Muscle of arm (tissue), 12 donors: Measurements from ENCODE around the gene RALBP1. TPM values are rescaled to one million over a fixed set of nuclear protein-coding genes. Genes with fewer than 3 reads are reported as not detected.
A peak's percentile ranks its signal among the peaks of the same experiment; 100 is the strongest.

Experiments used
- DNase-seq: peaks from one replicate; pipeline ENCODE4 v3.0.0-alpha.2; 2013
- polyA plus RNA-seq, 12 donors: library from polyadenylated mRNA; unstranded; fragments of 120-200 nt; gene quantifications; one replicate each; pipeline ENCODE4 v1.2.1, GENCODE V29; 2013; ENCODE audit not compliant: insufficient read length in 12 of 12

RALBP1 gene
- polyA plus RNA-seq, 12 donors: 39.7 to 94.5 (median 44.2) TPM; not detected in 1

DNA sequence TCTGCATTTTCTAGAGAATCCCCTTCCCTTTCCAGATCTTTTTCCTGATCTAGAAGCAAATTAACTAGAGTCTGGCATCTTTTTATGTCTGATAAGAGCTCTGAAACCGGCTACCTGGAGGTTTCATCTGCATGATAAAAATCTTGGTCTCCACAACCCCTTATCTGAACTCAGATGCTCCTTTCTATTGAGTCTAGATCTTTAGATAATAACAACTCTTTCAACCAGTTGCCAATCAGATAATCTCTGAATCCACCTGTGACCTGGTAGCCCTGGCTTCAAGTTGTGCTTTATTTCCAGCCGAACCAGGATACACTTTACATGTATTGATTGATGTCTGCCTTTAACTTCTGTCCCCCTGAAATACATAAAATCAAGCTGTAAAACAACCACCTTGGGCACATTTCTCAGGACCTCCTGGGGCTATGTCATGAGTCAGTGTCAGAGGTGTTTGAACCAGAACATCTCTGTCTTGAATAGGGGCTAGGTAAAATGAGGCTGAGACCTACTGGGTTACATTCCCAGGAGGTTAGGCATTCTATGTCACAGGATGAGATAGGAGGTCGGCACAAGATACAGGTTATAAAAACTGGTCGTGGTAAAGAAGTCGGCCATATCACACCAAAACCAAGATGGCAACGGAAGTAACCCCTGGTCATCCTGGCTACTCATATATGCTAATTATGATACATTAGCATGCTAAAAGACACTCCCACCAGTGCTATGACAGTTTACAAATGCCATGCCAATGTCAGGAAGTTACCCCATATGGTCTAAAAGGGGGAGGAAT is 20.8 kb downstream of the RALBP1 start:
- DNase-seq: no peak

DNA sequence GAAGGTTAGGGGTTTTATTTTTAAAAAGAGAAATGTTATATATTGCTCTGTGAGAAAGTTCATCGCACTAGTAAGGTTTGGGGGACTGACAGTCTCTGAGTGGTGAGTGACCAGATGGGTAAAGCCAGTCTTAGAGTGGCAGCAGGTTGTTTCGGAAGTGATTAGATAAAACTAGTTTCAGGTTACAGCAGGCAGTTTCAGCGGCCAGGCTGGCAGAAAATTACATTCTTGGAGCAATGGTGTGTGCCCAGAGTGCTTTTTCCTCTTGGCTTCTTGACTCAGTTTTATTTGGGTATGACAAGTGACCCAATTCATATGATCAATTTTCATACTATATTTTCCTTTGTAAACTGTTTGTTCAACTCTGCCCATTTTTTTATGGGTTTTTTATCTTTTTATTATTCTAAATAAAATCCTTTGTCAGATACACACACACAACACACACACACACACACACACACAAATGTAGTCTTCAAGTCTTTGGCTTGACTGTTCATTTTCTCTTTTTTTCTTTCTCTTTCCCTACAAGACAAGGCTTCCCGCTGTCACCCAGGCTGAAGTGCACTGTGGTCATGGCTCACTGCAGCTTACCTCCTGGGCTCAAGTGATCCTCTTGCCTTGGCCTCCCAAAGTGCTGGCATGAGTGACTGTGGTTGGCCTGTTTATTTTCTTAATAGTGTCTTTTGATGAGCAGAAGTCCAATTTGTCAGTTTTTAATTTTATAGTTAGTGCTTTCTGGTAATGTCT is 30.9 kb downstream of the RALBP1 start:
- no peak for DNase-seq

DNA sequence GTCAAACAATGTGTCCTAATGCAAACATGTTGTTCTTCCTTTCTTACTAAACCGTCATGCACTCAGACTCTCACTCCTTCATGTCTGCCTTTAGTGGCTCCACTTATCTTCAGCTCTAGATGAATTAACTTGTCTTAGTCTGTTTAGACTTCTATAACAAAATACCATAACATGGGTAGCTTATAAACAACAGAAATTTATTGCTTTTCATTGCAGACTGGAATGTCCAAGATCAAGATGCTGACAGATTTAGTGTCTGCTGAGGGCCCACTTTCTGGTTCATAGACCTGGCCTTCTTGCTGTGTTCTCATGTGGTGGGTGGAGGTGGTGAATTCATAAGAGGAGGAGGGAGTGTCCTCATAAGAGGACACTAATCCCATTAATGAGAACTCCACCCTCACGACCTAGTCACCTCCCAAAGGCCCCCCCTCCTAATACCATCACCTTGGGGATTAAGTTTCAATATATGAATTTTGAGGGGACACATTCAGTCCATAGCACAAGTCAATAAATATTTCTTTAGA is 32.3 kb downstream of the RALBP1 start:
- no peak for DNase-seq

DNA sequence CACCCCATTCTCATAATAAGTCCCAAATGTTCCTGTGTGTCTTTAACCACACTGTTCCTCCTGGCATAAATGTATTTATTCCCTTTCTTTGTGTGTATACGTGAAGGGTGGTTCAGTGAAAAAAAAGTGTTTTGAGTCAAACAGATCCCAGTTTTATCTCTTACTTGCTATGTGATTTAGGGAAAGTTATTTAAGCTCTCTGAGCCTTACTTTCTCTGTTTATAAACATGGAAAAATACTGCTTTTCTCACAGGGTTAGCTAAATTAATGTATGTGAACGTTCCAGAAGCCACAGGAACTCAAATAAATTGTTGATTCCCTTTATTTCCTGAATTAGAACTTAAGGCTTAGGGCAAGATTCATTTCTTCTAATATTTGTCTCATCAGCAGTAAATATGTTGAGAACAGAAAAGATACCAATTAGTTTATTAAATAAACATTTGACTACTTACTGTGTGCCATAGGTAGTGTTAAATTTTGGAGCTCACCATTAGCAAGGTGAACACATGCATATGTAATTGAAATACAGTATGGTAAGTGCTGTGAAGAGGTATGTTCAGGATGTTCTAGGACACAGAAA is 33.2 kb downstream of the RALBP1 start:
- DNase-seq: no peak

DNA sequence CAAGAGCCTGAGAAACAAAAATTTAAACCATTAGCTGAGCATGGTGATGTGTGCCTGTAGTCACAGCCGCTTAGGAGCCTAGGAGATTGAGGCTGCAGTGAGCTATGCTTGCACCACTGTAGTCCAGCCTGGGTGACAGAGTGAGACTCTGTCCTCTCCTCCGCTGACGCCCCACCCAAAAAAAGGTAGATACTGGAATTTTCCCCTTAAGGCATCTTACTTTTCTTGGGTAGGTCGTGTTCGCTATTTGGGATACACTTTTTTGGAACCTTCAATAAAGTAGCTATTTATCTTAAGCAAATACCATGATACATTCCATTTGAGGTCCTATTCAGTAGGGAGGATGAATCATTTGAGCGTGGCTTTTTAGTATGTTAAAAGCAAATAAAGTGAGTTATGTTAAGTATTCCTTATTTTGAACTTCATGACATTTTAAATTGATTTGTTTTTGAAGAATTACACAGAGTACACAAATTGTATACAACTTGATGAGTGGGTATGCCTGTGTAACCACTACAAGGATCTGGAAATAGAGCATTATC is 38.7 kb downstream of the RALBP1 start:
- no peak for DNase-seq

DNA sequence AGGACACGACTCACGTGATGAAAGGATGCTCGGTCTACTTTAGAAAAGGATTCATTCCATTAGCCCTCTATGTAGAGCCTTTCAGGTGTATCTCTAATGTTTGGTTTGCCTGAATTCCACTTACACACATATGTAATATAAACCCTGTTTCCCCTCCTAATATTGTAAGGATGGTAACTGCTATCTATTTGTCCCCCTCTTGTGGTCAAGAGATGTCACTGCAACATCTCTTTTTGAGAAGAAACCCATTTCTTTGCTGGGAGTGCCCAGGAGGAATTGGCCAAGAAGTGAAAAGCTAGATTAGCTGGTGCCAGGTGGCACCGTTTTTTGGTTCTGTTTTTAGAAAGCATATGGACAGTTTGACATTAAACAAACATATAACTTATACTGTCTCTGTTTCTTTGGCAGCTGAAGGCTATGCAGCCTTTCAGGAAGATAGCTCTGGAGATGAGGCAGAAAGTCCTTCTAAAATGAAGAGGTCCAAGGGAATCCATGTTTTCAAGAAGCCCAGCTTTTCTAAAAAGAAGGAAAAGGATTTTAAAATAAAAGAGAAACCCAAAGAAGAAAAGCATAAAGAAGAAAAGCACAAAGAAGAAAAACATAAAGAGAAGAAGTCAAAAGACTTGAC is 41.2 kb downstream of the RALBP1 start:
- peak; percentile 34 for DNase-seq

DNA sequence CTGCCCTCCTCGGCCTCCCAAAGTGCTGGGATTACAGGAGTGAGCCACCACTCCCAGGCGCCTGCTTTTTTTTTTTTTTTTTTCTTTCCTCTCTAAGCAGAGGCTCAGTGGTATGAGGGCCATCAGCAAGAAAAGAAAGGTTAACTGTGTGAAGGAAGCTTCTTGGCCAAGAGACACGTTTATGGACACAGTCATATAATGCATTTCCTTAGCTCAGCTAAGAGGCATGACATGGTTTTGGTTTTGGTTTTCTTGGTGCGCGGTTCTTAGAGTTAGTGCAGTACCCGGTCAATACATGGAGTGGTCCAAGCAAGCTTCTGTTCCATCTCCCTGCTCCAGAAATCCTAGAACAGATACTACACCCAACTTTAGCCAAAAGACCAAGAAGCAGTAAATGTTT is 42.6 kb downstream of the RALBP1 start:
- no peak for DNase-seq

DNA sequence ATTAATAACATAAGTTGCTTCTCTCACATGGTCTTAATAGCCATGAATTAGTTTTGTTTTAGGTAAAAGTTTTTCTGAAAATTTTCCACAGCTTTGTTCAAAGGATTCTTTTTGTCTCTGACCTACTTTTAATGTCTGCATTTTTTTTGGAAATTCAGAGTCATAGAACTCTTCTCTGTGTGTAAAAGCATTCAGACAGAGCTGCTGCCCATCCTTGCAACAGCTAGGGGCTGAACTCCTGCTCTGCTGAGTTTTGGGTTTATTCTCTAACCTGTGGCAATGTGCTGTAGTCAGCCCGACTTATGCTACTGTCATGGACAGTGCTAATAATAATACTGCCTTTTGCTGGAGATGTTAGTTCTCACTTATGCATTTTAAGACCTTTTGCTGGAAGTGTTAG is 44.1 kb downstream of the RALBP1 start:
- peak; percentile 31 for DNase-seq

DNA sequence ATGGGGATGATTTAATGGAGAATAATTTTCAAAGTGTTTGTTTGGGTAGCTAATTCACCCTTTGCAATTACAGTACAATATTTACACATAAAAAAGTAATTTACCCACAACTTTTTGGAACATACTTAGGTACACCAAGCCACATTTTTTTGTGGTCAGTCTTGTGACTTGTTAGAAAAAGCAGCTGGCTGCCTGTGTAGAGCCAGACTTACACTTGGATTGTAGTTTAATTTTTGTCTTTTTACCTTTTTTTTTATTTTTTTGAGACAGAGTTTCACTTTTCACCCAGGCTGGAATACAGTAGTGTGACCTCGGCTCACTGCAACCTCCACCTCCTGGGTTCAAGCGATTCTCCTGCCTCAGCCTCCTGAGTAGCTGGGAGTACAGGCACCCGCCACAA is 45.4 kb downstream of the RALBP1 start:
- no peak for DNase-seq

DNA sequence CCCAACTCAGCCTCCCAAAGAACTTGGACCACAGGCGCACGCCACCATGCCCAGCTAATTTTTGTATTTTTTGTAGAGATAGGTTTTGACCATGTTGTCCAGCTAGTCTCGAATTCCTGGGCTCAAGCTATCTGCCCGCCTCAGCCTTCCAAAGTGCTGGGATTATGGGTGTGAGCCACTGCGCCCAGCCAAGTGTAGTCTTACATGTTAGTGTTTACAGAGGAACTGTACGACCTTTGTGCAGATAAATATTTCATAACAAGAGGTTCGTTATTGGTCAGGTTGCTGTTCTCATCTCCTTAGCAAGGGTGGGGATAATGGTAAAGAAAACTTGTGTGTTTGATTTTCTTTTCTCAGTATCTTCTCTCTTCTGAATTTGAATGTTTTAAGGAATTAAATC is 46.5 kb downstream of the RALBP1 start:
- no peak for DNase-seq

DNA sequence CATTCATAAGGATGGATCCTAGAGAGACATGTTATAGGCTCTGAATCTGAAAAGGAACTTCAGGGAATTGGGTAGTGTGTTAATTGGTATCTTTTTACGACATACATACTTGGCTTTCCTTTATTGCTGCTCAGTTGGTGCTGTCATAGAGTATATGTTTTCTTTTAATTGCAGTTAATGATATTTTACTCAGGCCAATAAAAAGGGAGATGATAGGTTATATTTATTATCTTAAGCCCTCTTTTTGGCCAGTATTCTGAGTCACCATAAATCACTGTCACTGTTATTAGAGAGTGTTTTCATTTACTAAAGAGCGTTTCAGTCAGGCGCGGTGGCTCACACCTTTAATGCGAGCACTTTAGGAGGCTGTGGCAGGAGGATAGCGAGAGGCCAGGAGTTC is 47.6 kb downstream of the RALBP1 start:
- DNase-seq: no peak

DNA sequence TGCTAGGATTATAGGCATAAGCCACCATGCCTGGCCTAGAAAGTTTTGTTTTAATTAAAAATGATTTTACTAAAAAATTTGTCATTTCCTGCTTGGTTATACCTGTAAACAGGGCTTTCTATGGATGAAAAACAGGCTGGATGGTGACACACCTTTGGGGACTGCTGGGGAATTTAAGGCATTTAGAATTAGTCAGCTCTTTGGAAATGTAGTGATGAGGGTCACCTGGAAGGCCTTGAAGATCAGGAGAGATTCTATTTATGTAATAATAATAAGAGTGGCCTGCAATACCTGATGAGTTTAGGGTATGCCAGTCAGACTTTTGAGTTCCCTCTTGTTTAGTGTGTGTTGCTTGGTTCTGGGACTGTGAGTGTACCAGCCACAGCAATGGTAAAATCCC is 51.1 kb downstream of the RALBP1 start:
- DNase-seq: no peak

DNA sequence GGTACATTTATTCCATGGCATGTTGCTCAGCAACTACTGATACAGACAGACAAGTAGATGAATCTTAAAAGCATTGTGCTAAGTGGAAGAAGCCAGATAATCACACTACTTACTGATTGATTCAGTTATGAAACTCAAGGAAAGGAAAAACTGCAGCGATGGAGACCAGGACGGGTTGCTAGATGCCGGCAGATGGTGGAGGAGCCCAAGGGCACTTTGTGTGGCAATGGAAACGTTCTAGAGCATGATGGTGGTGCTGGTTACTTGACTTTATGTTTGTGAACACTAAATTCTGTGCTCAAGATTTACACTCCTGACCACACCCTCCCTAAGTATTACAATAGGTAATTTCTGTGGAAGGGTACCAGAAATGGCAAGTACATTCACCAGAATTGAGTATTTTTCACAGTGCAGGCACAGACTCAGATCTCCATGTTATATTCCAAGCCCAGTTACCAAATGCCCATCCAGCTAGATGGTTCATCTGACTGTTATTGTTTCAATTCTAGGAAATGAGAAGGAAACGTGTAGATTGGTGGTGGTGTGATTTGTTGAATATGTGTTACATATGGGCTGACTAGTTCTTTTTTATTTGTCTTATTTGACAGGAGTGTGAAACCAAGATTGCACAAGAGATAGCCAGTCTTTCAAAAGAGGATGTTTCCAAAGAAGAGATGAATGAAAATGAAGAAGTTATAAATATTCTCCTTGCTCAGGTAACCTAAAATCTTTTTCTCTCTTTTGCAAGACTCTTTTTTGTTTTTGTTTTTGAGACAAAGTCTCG is 55.1 kb downstream of the RALBP1 start:
- no peak for DNase-seq

DNA sequence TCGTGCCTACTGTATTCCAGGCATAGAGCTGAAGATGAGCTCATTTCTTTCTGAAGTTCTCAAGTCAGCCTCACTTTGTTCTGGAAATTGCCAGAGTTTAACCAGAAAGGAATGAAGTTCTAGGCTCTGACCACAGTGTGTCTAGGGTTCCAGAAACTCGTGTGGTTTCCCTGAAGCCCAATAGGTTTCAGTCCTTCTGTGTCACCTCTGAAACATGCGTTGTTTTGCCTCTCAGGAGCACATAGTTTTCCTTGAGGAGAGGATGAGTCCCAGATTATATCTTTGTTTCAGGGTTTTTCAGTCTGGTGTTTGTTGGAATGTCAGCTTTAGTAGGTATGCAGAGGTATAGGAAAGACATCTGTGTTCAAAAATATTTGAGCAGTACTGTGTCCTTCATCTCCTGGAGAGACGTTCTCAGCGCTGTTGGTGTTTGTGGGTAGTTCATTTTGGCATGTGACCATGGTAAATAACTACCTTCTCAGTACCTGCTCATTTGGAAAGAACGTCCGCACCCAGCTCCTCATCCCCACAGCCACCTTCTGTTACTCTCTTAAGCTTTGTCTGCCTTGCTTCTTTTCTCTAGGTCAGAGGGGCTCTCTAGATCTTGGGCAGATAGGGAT is 56.6 kb downstream of the RALBP1 start:
- DNase-seq: no peak

DNA sequence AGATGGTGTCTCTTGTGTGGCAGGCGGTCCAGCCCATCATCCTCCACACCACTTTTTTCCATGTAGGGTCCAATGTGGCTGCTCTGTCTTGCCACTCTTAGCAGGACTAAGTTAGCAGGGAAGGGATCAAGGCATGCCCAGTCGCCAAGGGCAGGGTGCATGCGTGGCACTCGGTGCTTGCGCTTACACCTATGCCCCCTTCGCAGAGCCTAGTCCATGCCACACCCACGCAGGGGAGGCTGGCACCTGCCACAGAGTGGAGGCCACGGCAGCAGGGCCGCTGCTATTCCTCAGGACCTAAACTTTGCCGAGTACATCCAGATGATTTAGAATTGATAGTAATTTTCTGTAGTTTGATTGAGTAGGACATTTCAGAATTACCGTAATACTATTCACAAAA is 59.5 kb downstream of the RALBP1 start:
- DNase-seq: no peak

DNA sequence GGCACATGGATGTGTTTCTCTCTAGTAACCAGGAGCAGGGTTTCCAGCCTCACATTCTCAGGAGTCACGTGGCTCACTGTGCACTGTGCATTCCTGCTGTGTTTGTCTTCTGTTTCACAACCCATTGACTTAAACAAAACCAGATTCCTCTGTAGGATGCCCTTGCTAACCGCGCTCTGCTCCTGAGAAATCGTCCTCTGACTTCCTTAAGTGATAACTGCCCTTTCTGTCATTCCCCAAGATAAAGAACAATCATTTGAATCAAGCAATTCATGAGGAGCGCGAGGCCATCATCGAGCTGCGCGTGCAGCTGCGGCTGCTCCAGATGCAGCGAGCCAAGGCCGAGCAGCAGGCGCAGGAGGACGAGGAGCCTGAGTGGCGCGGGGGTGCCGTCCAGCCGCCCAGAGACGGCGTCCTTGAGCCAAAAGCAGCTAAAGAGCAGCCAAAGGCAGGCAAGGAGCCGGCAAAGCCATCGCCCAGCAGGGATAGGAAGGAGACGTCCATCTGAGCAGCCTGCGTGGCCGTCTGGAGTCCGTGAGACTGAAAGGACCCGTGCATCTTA is 60.2 kb downstream of the RALBP1 start:
- DNase-seq: peak; percentile 77

DNA sequence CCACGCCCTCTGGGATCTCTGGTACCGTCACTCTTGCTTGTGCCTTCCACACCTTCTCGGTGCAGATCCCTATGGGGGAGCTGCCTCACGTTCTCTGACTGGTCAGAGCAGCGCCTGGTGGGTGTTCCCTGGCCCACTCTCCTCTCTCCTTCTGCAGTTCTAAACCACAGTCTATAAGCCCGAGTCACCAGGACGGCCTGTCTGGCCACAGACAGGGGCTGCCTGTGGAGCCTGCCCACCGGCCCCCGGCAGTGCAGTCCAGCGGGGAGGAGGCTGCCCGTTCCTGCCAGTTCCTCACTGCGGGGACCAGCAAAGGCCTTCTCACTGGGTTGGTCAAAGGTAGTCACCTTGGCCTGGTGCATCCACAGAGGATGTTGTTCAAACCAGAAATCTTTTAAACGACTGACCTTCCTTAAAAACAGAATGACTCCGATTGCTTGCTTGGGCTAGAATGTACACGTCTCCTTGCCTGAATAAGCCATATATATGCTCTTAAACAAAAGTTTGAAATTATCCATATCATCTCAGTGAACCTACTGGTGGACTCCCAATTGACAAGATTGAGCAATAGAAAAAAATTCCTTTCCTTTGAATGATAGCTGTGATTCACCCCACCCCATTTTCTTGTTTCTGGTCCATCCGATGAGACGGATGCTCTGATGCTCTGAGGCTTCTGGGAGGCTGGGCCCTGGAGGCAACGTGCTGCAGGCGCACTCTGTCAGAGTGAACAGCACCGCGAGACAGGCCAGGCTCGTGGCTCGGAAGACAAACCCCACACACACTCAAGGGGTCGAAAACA is 61.2 kb downstream of the RALBP1 start:
- no peak for DNase-seq

DNA sequence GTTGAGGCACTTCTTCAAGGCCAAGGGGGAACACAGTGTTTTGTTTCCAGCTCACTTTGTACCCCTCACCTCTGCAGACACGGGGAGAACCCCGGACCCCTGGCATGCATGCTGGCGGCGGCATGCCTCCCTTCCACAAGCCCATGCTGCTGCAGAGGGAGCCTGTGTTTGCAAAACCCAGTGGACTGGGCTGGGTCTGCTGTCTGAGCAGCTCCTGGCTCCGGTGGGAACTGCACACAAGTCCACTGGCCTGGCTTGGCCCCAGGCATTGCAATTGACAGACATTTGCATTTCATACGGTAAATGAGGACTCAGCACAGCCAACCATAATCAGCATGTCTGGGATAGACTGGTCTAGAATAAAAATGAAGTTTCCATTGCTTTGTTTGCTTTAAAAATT is 62.4 kb downstream of the RALBP1 start:
- no peak for DNase-seq

DNA sequence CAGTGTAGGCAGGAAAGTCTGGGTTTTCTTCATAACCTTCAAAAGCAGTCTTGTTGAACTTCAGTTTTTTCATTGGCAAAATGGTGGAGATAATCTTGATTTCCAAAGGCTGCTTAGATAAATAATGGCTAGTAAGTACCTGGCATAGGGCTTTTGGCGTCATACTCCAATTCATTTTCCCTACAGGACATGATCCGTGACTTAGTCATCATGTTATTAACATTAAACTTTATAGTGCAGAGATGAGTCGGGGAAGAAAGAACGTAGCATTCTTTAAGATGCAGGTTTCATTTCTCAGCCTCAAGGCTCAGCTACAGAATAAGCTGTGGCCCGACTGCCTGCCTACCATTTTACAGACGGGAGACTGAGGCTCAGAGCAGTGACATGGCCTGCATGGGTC is 64.0 kb downstream of the RALBP1 start:
- DNase-seq: no peak

DNA sequence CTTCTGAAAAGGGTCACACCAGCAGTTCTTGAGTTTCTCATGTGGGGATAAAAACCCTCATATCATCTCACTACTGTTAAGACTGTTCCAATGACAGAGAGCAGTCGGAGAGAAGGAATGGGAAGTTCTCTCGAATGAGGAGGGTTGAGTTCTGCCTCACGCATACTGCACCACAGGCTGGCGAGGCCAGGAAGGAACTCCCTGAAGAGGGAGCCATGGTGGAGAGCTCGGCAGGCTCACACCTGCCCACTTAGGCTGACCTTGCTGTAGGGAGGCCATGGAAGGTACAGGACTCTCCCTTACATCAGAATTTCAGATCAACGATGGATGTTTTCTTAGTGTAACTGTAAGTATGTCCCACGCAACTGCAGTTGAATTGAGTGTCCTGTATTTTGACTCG is 64.6 kb downstream of the RALBP1 start:
- DNase-seq: no peak
